ENCODE measurements around the gene STAM.

STAM gene

DNA sequence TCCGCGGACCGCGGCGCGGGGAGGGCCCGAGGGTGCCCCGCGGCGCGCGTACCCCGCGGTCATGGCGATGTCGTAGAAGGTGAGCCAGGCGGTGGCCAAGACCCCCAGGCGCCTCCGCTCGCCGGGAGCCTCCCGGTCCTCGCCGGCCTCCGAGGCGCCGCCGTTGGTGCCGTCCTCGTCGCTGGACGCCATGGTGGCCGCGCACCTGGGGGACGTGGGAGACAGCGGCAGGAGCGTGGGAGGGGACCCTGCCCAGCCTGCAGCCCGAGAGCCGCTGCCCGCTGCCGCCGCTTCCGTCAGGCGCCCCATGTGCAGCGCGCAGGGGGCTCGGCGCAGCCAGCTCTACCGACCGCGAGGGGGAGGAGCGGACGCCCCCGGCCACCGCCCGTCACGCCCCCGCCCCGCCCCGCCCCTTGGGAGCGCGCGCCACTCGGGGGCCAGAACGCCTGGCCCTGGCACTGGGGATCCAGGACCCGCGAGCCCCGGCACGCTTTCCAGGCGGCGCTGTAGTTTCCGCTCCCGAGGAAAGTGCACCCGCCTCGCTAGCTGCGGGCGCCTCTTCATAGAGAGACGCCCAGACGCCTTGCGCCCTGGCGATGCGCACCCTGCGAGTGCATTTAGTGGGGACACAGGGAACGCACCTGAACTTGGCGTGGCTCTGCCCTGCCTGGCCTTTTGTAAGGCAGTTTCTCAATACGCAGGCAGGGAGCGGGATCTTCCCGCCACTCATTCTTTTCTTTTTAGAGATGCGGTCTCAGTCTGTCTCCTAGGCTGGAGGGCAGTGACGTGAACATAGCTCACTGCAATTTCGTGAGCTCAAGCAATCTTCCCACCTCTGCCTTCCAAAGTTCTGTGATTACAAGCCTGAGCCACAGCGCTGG is 26.7 kb upstream of the STAM start, which contains the start of gene HACD1:
Gene HACD1, minus strand, starts transcription at position 344 of the 881 bp plus-strand sequence. Its CDS starts 35 bp downstream, at position 309.
- Histone ChIP-seq H3K4me1 (ENCODE audit: low read length) (no peaks in the 10 kb centered on the region), H4K20me1 (ENCODE audit: insufficient read depth, low read length) (no peaks in the 10 kb centered on the region), H3K79me2 (ENCODE audit: low read length) (no peaks in the 10 kb centered on the region), H3K9ac (ENCODE audit: low read length) (no peak within 1 kb of the TSS), H3K27me3 (replicated peaks; ENCODE audit: insufficient read depth, low read length) (no peaks in the 10 kb centered on the region), H3K4me3 (ENCODE audit: low read length) (peak within 1 kb of the TSS; percentile 63), H3K36me3 (replicated peaks; ENCODE audit: insufficient read depth, low read length) (no peaks in the 10 kb centered on the region), H3F3A (ENCODE audit: insufficient read depth, low read length) (no peaks in the 10 kb centered on the region), H2AFZ (ENCODE audit: low read length) (peak within 1 kb of the TSS; percentile 72), H3K9me2 (replicated peaks; ENCODE audit: insufficient read depth, low read length) (no peaks in the 10 kb centered on the region), H3K9me3 (replicated peaks; ENCODE audit: insufficient read depth, low read length) (no peaks in the 10 kb centered on the region), H3K27ac (ENCODE audit: low read length) (no peak within 1 kb of the TSS), H3K4me2 (ENCODE audit: low read depth, low read length) (peak within 1 kb of the TSS; percentile 70)
- DNase-seq, result no peak
- TF ChIP-seq, protein P1, sequence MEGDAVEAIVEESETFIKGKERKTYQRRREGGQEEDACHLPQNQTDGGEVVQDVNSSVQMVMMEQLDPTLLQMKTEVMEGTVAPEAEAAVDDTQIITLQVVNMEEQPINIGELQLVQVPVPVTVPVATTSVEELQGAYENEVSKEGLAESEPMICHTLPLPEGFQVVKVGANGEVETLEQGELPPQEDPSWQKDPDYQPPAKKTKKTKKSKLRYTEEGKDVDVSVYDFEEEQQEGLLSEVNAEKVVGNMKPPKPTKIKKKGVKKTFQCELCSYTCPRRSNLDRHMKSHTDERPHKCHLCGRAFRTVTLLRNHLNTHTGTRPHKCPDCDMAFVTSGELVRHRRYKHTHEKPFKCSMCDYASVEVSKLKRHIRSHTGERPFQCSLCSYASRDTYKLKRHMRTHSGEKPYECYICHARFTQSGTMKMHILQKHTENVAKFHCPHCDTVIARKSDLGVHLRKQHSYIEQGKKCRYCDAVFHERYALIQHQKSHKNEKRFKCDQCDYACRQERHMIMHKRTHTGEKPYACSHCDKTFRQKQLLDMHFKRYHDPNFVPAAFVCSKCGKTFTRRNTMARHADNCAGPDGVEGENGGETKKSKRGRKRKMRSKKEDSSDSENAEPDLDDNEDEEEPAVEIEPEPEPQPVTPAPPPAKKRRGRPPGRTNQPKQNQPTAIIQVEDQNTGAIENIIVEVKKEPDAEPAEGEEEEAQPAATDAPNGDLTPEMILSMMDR (IDR thresholded peaks at IDR 0.05; ENCODE audit: low read length), result no peak
- TF ChIP-seq EZH2phosphoT487 (IDR thresholded peaks at IDR 0.05; ENCODE audit: low read length) (no peak), EZH2 (optimal IDR thresholded peaks at IDR 0.05; ENCODE audit: low read depth, low read length) (no peak)

DNA sequence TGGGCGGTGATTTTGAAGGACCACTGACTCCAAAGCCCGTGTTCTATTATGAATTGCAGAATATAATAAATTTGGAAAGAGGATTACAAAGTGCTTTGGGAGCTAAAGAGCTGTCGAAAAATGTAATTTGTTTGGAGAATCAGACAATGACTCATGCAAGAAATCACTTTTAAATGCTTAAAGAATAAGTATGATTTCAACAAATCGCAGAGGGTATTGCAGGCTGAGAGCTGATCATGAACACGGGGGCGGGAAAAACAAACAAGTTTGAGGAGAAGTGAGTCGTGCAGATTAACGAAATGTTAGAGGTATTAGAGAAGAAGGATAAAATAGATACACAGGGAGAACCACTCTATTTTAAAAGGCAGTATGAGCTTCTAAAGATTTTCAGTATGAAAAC is 21.9 kb upstream of the STAM start:
- H3K4me1 ChIP-seq (ENCODE audit: low read length), result no peaks in the 10 kb centered on the region
- H3K4me3 ChIP-seq (ENCODE audit: low read length), result no peak overlapping the region
- TF ChIP-seq, protein P1 (IDR thresholded peaks at IDR 0.05; ENCODE audit: low read length), result no peak
- TF ChIP-seq EZH2 (optimal IDR thresholded peaks at IDR 0.05; ENCODE audit: low read depth, low read length), result no peak
- TF ChIP-seq EZH2phosphoT487 (IDR thresholded peaks at IDR 0.05; ENCODE audit: low read length), result no peak
- no peaks in the 10 kb centered on the region for H3K27me3 ChIP-seq (replicated peaks; ENCODE audit: insufficient read depth, low read length)
- H3K9ac ChIP-seq (ENCODE audit: low read length), result no peak overlapping the region
- H3K36me3 ChIP-seq (replicated peaks; ENCODE audit: insufficient read depth, low read length), result no peaks in the 10 kb centered on the region
- no peak overlapping the region for H3K27ac ChIP-seq (ENCODE audit: low read length)
- no peak for DNase-seq
- no peak overlapping the region for H3K4me2 ChIP-seq (ENCODE audit: low read depth, low read length)
- H2AFZ ChIP-seq (ENCODE audit: low read length), result no peak overlapping the region
- H3K9me2 ChIP-seq (replicated peaks; ENCODE audit: insufficient read depth, low read length), result no peaks in the 10 kb centered on the region
- no peaks in the 10 kb centered on the region for H4K20me1 ChIP-seq (ENCODE audit: insufficient read depth, low read length)
- H3K9me3 ChIP-seq (replicated peaks; ENCODE audit: insufficient read depth, low read length), result no peaks in the 10 kb centered on the region
- no peaks in the 10 kb centered on the region for H3F3A ChIP-seq (ENCODE audit: insufficient read depth, low read length)
- no peaks in the 10 kb centered on the region for H3K79me2 ChIP-seq (ENCODE audit: low read length)

DNA sequence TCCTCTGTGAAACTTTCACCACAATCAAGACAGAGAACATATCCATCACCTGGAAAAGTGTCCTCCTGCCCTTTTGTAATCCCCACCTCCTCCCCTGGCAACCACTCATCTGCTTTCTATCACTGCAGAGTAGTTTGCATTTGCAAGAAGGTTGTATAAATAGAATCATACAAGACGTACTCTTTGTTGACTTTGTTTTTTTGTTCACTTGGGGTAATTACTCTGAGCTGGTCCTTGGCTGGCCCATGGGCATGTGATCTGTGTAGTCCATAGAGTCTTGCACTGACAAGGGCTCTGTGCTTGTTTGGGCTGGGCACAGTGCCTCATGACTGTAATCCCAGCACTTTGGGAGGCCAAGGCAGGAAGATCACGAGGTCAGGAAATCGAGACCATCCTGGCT is 19.0 kb upstream of the STAM start:
- DNase-seq, result no peak
- no peak for TF ChIP-seq EZH2phosphoT487 (IDR thresholded peaks at IDR 0.05; ENCODE audit: low read length)
- TF ChIP-seq, protein P1 (IDR thresholded peaks at IDR 0.05; ENCODE audit: low read length), result no peak
- TF ChIP-seq EZH2 (optimal IDR thresholded peaks at IDR 0.05; ENCODE audit: low read depth, low read length), result no peak
- Histone ChIP-seq H4K20me1 (ENCODE audit: insufficient read depth, low read length) (no peaks in the 10 kb centered on the region), H3K4me3 (ENCODE audit: low read length) (no peak overlapping the region), H3K4me1 (ENCODE audit: low read length) (no peaks in the 10 kb centered on the region), H3K9ac (ENCODE audit: low read length) (no peak overlapping the region), H3K79me2 (ENCODE audit: low read length) (no peaks in the 10 kb centered on the region), H3K9me2 (replicated peaks; ENCODE audit: insufficient read depth, low read length) (no peaks in the 10 kb centered on the region), H3K36me3 (replicated peaks; ENCODE audit: insufficient read depth, low read length) (no peaks in the 10 kb centered on the region), H3K27me3 (replicated peaks; ENCODE audit: insufficient read depth, low read length) (no peaks in the 10 kb centered on the region), H3K27ac (ENCODE audit: low read length) (no peak overlapping the region), H3F3A (ENCODE audit: insufficient read depth, low read length) (no peaks in the 10 kb centered on the region), H3K9me3 (replicated peaks; ENCODE audit: insufficient read depth, low read length) (no peaks in the 10 kb centered on the region), H3K4me2 (ENCODE audit: low read depth, low read length) (no peak overlapping the region), H2AFZ (ENCODE audit: low read length) (no peak overlapping the region)

Data from MM.1S (cell line).